Keratinocyte (primary cell): ENCODE data around the gene STK24. TPM values are rescaled to one million over a fixed set of nuclear protein-coding genes. Genes with fewer than 3 reads are reported as not detected.

Experiments used
- DNase-seq: peaks from one replicate; pipeline ENCODE4 v3.0.0-alpha.2; 2011; ENCODE audit warnings: low read depth, missing footprints, low spot score
- FAIRE-seq: peaks from 2 replicates; lab custom pipeline; 2011; peaks lifted over from hg19 to GRCh38; lab: Jason Lieb, UNC
- H2AFZ ChIP-seq: 2 replicates; pipeline ENCODE4 v1.6.0; 2012; ENCODE audit warnings: low read length, control low read depth, inconsistent platforms; ENCODE audit not compliant: control insufficient read depth
- H3K27ac ChIP-seq: 2 replicates; pipeline ENCODE4 v1.5.1; 2011; ENCODE audit warnings: low read length; ENCODE audit not compliant: control insufficient read depth, insufficient read depth
- H3K27me3 ChIP-seq: 3 replicates; pipeline ENCODE4 v1.6.0; 2011; ENCODE audit warnings: low read length; ENCODE audit not compliant: control insufficient read depth, insufficient read depth; ENCODE audit errors: extremely low read depth
- H3K36me3 ChIP-seq, 2 experiments: 2 replicates in 1 of 2; 3 replicates in 1 of 2; pipeline ENCODE4 v1.5.1; 2011; ENCODE audit warnings: low read length in 2 of 2, mild to moderate bottlenecking in 1 of 2; ENCODE audit not compliant: control insufficient read depth in 2 of 2, insufficient read depth in 2 of 2; ENCODE audit errors: extremely low read depth in 1 of 2
- H3K4me1 ChIP-seq: 3 replicates; pipeline ENCODE4 v1.5.1; 2011; ENCODE audit warnings: low read length; ENCODE audit not compliant: control insufficient read depth, insufficient read depth; ENCODE audit errors: extremely low read depth
- H3K4me2 ChIP-seq: 3 replicates; pipeline ENCODE4 v1.6.0; 2011; ENCODE audit warnings: low read depth, low read length; ENCODE audit not compliant: control insufficient read depth, insufficient read depth; ENCODE audit errors: extremely low read depth
- H3K4me3 ChIP-seq, 3 experiments: fragments of 200-600 bp in 1 of 3; sonication (generic) in 1 of 3; 2 replicates in 2 of 3; 3 replicates in 1 of 3; pipeline ENCODE4 v1.5.1; 2011 to 2016; ENCODE audit warnings: low read length in 3 of 3, mild to moderate bottlenecking in 3 of 3, control low read depth in 2 of 3, inconsistent platforms in 1 of 3, low read depth in 1 of 3, mixed read lengths in 1 of 3, mixed run types in 1 of 3, moderate library complexity in 1 of 3; ENCODE audit not compliant: control insufficient read depth in 2 of 3, insufficient read depth in 2 of 3; ENCODE audit errors: extremely low read depth in 1 of 3
- H3K79me2 ChIP-seq: 2 replicates; pipeline ENCODE4 v1.6.0; 2012; ENCODE audit warnings: low read length; ENCODE audit not compliant: control insufficient read depth, insufficient read depth
- H3K9ac ChIP-seq: 3 replicates; pipeline ENCODE4 v1.6.0; 2011; ENCODE audit warnings: low read length; ENCODE audit not compliant: control insufficient read depth, insufficient read depth; ENCODE audit errors: extremely low read depth
- H3K9me1 ChIP-seq: 3 replicates; pipeline ENCODE4 v1.6.0; 2011; ENCODE audit warnings: low read length; ENCODE audit not compliant: control insufficient read depth, insufficient read depth; ENCODE audit errors: extremely low read depth
- H3K9me3 ChIP-seq: 2 replicates; pipeline ENCODE4 v1.5.1; 2012; ENCODE audit warnings: low read depth, low read length; ENCODE audit not compliant: control insufficient read depth
- H4K20me1 ChIP-seq: 3 replicates; pipeline ENCODE4 v1.6.0; 2011; ENCODE audit warnings: low read length; ENCODE audit not compliant: control insufficient read depth, insufficient read depth; ENCODE audit errors: extremely low read depth
- EZH2 ChIP-seq: IDR thresholded peaks from one replicate; pipeline ENCODE4 v1.6.1; 2012; ENCODE audit warnings: inconsistent platforms, mild to moderate bottlenecking, low read length, moderate library complexity
- dilution Hi-C: fragments of 300-500 bp; cut with MboI; formaldehyde crosslinking; loops from one replicate; pipeline ENCODE4 v1.7.0; 2020; ENCODE audit warnings: low sequenced_read_pairs; ENCODE audit not compliant: extremely low pct_ligation_motif_present
- polyA plus RNA-seq, 5 experiments: library from polyadenylated mRNA; depleted of rRNA in 3 of 5; stranded (reverse) in 3 of 5; stranded (forward) in 1 of 5; unstranded in 1 of 5; fragments of >200 nt; gene quantifications; 1 replicate in 1 of 5; 2 replicates in 3 of 5; 3 replicates in 1 of 5; pipeline versions ENCODE4 v1.2.1 to v1.2.3, GENCODE V29; 2011 to 2012; ENCODE audit warnings: missing spikeins in 2 of 5, low read depth in 1 of 5, low replicate concordance in 1 of 5
- TF ChIP-seq, protein P1 (sequence below), 3 experiments: IDR thresholded peaks in 1 of 3; conservative IDR thresholded peaks in 1 of 3; optimal IDR thresholded peaks in 1 of 3; 2 replicates in 2 of 3; 3 replicates in 1 of 3; pipeline versions ENCODE3 to v1.5.1; 2011; ENCODE audit warnings: low read length in 3 of 3, mild to moderate bottlenecking in 3 of 3, moderate library complexity in 2 of 3, control low read depth in 1 of 3, inconsistent platforms in 1 of 3; ENCODE audit not compliant: insufficient read depth in 2 of 3; ENCODE audit errors: extremely low read depth in 1 of 3

STK24 gene
- polyA plus RNA-seq, 1 donor (not counting 4 experiments of a cell fraction or from before 2014, with no cell fraction given), result 81.6 TPM

DNA sequence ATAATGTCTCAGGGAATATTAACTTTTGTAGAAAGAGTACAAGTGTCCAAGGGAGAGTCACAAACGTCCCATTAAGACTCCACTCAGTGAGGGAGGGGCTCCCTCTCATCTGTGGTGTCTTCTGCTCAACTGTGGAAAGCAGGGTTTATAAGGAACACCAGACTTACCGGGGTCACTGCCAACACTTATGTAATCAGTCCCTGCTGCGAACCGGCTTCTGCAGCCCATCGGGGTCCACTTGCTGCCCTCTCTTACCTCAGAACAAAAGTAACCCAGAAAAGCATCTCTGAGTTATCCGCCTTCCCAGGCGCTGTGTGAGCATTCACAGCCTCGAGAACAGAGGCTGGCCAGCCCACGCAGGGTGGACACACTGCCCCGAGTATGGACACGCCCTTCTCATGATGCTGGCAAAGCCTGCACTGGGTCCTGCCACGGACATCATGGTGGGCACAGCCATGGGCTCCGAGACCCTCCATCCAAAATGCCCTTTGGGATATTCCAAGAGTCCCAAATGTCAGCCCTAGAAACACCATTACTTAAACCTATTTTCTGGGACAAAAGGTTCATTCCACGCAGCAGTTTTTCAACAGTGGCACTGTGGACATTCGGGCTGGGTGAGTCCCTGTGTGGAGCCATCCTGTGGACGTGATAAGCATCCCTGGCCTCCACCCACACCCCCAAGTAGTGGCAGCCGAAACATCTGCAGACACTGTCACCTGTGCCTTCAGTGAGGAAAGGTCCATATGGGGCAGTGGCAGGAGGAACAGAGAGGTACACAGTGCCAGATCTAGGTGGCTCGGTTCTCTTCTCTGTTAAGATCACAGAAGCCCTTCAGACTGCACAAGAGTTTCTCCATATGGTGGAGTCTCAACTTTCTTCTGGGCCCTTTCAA lies 63.9 kb downstream of the STK24 start:
- H3K9ac ChIP-seq, result no peak overlapping the region
- peaks cover 26% of the 10 kb centered on the region for H3K4me1 ChIP-seq
- H2AFZ ChIP-seq, result no peak overlapping the region
- peaks cover 11 to 28% of the 10 kb centered on the region in 2 experiments for H3K36me3 ChIP-seq
- H3K4me2 ChIP-seq, result no peak overlapping the region
- H4K20me1 ChIP-seq, result peaks cover 15% of the 10 kb centered on the region
- DNase-seq (no peak), FAIRE-seq (no peak)
- H3K27ac ChIP-seq, result no peak overlapping the region
- dilution Hi-C loops, result no loop called here
- no peaks in the 10 kb centered on the region for H3K27me3 ChIP-seq
- TF ChIP-seq, protein P1, sequence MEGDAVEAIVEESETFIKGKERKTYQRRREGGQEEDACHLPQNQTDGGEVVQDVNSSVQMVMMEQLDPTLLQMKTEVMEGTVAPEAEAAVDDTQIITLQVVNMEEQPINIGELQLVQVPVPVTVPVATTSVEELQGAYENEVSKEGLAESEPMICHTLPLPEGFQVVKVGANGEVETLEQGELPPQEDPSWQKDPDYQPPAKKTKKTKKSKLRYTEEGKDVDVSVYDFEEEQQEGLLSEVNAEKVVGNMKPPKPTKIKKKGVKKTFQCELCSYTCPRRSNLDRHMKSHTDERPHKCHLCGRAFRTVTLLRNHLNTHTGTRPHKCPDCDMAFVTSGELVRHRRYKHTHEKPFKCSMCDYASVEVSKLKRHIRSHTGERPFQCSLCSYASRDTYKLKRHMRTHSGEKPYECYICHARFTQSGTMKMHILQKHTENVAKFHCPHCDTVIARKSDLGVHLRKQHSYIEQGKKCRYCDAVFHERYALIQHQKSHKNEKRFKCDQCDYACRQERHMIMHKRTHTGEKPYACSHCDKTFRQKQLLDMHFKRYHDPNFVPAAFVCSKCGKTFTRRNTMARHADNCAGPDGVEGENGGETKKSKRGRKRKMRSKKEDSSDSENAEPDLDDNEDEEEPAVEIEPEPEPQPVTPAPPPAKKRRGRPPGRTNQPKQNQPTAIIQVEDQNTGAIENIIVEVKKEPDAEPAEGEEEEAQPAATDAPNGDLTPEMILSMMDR (optimal IDR thresholded peaks at IDR 0.05 in 1 of 3, IDR thresholded peaks at IDR 0.05 in 1 of 3, conservative IDR thresholded peaks at IDR 0.05 in 1 of 3; ENCODE audit: extremely low read depth in 1 of 3, insufficient read depth in 2 of 3, low read length in 3 of 3), result no peak
- TF ChIP-seq EZH2, result no peak
- H3K4me3 ChIP-seq, result no peak overlapping the region
- H3K9me1 ChIP-seq, result no peaks in the 10 kb centered on the region
- peaks cover 98% of the 10 kb centered on the region for H3K79me2 ChIP-seq
- no peaks in the 10 kb centered on the region for H3K9me3 ChIP-seq

DNA sequence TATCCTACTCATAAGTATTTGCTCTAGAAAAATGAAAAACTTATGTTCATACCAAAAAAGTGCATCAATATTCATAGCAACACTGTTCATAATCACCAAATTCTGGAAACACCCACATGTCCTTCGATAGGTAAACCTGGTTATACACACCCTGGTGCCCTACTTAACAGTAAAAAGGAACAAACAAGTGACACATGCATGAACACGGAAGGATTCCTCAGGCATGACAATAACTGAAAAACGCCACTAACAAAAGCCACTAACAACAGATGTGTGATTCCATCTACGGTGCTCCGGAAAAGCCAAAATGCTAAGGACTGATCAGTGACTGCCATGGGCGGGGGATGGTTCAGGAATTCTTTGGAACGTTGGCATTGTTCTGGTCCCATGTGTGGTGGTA lies 65.5 kb downstream of the STK24 start:
- Histone ChIP-seq H3K9me1 (no peaks in the 10 kb centered on the region), H3K27ac (no peak overlapping the region), H4K20me1 (peaks cover 18% of the 10 kb centered on the region), H3K4me2 (no peak overlapping the region), H3K4me1 (peaks cover 39% of the 10 kb centered on the region), H3K4me3 (no peak overlapping the region), H2AFZ (no peak overlapping the region), H3K27me3 (no peaks in the 10 kb centered on the region), H3K36me3 (peaks cover 8 to 23% of the 10 kb centered on the region in 2 experiments), H3K79me2 (peaks cover 98% of the 10 kb centered on the region), H3K9ac (no peak overlapping the region), H3K9me3 (no peaks in the 10 kb centered on the region)
- FAIRE-seq, result no peak
- TF ChIP-seq, protein P1 (optimal IDR thresholded peaks at IDR 0.05 in 1 of 3, IDR thresholded peaks at IDR 0.05 in 1 of 3, conservative IDR thresholded peaks at IDR 0.05 in 1 of 3; ENCODE audit: extremely low read depth in 1 of 3, insufficient read depth in 2 of 3, low read length in 3 of 3), result no peak
- no peak for TF ChIP-seq EZH2
- DNase-seq, result no peak
- dilution Hi-C loops, result no loop called here
